A549 (cell line): ENCODE data around the gene TAF12. TPM values are rescaled to one million over a fixed set of nuclear protein-coding genes. Genes with fewer than 3 reads are reported as not detected.

Experiments
- BHLHE40 ChIP-seq: IDR thresholded peaks from 2 replicates; pipeline ENCODE4 v1.6.1; 2012; ENCODE audit warnings: low read depth, low read length, inconsistent platforms
- CEBPB ChIP-seq, 2 experiments: fragments of >200 bp in 1 of 2; sonication (Bioruptor Twin) in 1 of 2; formaldehyde crosslinking in 1 of 2; IDR thresholded peaks; 2 replicates each; pipeline ENCODE4 v1.6.1; 2012 to 2016
- CHD2 ChIP-seq: fragments of 150-350 bp; IDR thresholded peaks from 2 replicates; pipeline ENCODE4 v1.6.1; 2014; ENCODE audit warnings: low read length; ENCODE audit not compliant: partially characterized antibody
- CHD4 ChIP-seq: fragments of 200-600 bp; sonication (generic); IDR thresholded peaks from 2 replicates; pipeline ENCODE4 v1.6.1; 2016; ENCODE audit warnings: antibody characterized with exemption, mild to moderate bottlenecking, borderline replicate concordance
- EHF ChIP-seq: fragments of 250-450 bp; sonication (Bioruptor Pico); IDR thresholded peaks from 2 replicates; pipeline ENCODE4 v1.5.0; 2020; ENCODE audit warnings: mild to moderate bottlenecking
- EHMT2 ChIP-seq: fragments of 200-600 bp; sonication (generic); IDR thresholded peaks from 2 replicates; pipeline ENCODE4 v1.6.1; 2016; ENCODE audit warnings: antibody characterized with exemption, low read depth, mild to moderate bottlenecking, moderate library complexity
- ESRRA ChIP-seq: fragments of 150-350 bp; IDR thresholded peaks from 2 replicates; pipeline ENCODE4 v1.6.1; 2014; ENCODE audit warnings: mild to moderate bottlenecking, low read length, borderline replicate concordance
- FOSB ChIP-seq: fragments of 250-450 bp; sonication (Bioruptor Pico); IDR thresholded peaks from 2 replicates; pipeline ENCODE4 v1.5.0; 2020; ENCODE audit warnings: mild to moderate bottlenecking, moderate library complexity
- FOSL2 ChIP-seq, 2 experiments: fragments of 450-650 bp in 1 of 2; fragments of >200 bp in 1 of 2; sonication (Bioruptor Twin) in 1 of 2; formaldehyde crosslinking; IDR thresholded peaks; 2 replicates each; pipeline versions ENCODE4 v1.5.0 to v1.6.1; 2016 to 2020; ENCODE audit warnings: mild to moderate bottlenecking in 1 of 2, moderate library complexity in 1 of 2
- FOXS1 ChIP-seq: fragments of 250-450 bp; sonication (Bioruptor Pico); IDR thresholded peaks from 2 replicates; pipeline ENCODE4 v1.5.0; 2020; ENCODE audit warnings: mild to moderate bottlenecking, moderate library complexity
- GATA3 ChIP-seq: IDR thresholded peaks from 2 replicates; pipeline ENCODE4 v1.6.1; 2012; ENCODE audit warnings: borderline replicate concordance
- HDAC2 ChIP-seq: fragments of 200-600 bp; sonication (generic); IDR thresholded peaks from 2 replicates; pipeline ENCODE4 v1.6.1; 2016
- HEYL ChIP-seq: fragments of 250-450 bp; sonication (Bioruptor Pico); IDR thresholded peaks from 2 replicates; pipeline ENCODE4 v1.8.0; 2021; ENCODE audit warnings: mild to moderate bottlenecking, moderate library complexity
- HOXA7 ChIP-seq: fragments of 250-450 bp; sonication (Bioruptor Pico); IDR thresholded peaks from 2 replicates; pipeline ENCODE4 v1.5.0; 2020; ENCODE audit warnings: mild to moderate bottlenecking, moderate library complexity
- HOXB13 ChIP-seq: fragments of 250-450 bp; sonication (Bioruptor Pico); IDR thresholded peaks from 2 replicates; pipeline ENCODE4 v1.5.0; 2020; ENCODE audit warnings: low read depth, mild to moderate bottlenecking, moderate library complexity
- HOXB5 ChIP-seq: fragments of 250-450 bp; sonication (Bioruptor Pico); IDR thresholded peaks from 2 replicates; pipeline ENCODE4 v1.5.0; 2020; ENCODE audit warnings: mild to moderate bottlenecking, moderate library complexity
- JUN ChIP-seq, 2 experiments: fragments of >200 bp; sonication (Bioruptor Twin); formaldehyde crosslinking; IDR thresholded peaks; 2 replicates in 1 of 2; 3 replicates in 1 of 2; pipeline ENCODE4 v1.6.1; 2016 to 2017
- KDM1A ChIP-seq: fragments of 200-600 bp; sonication (generic); IDR thresholded peaks from 2 replicates; pipeline ENCODE4 v1.6.1; 2016; ENCODE audit warnings: low read depth, mild to moderate bottlenecking
- MAZ ChIP-seq: fragments of 150-350 bp; IDR thresholded peaks from 2 replicates; pipeline ENCODE4 v1.6.1; 2014; ENCODE audit warnings: antibody characterized with exemption, low read depth, low read length, borderline replicate concordance
- MYC ChIP-seq: IDR thresholded peaks from 2 replicates; pipeline ENCODE4 v1.6.1; 2012; ENCODE audit warnings: mild to moderate bottlenecking, inconsistent platforms, low read length, improper control_type of control experiment, borderline replicate concordance
- PHF8 ChIP-seq: fragments of 200-600 bp; sonication (generic); IDR thresholded peaks from 2 replicates; pipeline ENCODE4 v1.6.1; 2016; ENCODE audit warnings: low read depth, mild to moderate bottlenecking, antibody characterized with exemption, moderate library complexity, borderline replicate concordance
- POLR2A ChIP-seq: IDR thresholded peaks from 2 replicates; pipeline ENCODE4 v1.6.1; 2012; ENCODE audit warnings: mild to moderate bottlenecking, low read length
- POLR2AphosphoS2 ChIP-seq: conservative IDR thresholded peaks from 2 replicates; pipeline ENCODE4 v1.6.1; 2012; ENCODE audit warnings: low read length, improper control_type of control experiment, inconsistent platforms
- RAD21 ChIP-seq, 2 experiments: fragments of >200 bp in 1 of 2; sonication (Bioruptor Twin) in 1 of 2; formaldehyde crosslinking in 1 of 2; IDR thresholded peaks in 1 of 2; conservative IDR thresholded peaks in 1 of 2; 2 replicates in 1 of 2; 3 replicates in 1 of 2; pipeline ENCODE4 v1.6.1; 2012 to 2018; ENCODE audit warnings: inconsistent platforms in 1 of 2
- RARB ChIP-seq: fragments of 250-450 bp; sonication (Bioruptor Pico); IDR thresholded peaks from 2 replicates; pipeline ENCODE4 v1.8.0; 2021; ENCODE audit warnings: mild to moderate bottlenecking, moderate library complexity
- RCOR1 ChIP-seq: fragments of 150-350 bp; IDR thresholded peaks from 2 replicates; pipeline ENCODE4 v1.6.1; 2014; ENCODE audit warnings: antibody characterized with exemption, low read length, low read depth
- RFX5 ChIP-seq: fragments of 450-650 bp; IDR thresholded peaks from 2 replicates; pipeline ENCODE4 v1.7.1; 2014; ENCODE audit warnings: antibody characterized with exemption, mild to moderate bottlenecking, moderate library complexity
- RNF2 ChIP-seq: fragments of 200-600 bp; sonication (generic); IDR thresholded peaks from 2 replicates; pipeline ENCODE4 v1.6.1; 2016; ENCODE audit warnings: low read depth, mild to moderate bottlenecking, antibody characterized with exemption, moderate library complexity, borderline replicate concordance
- TFCP2L1 ChIP-seq: fragments of 250-450 bp; sonication (Bioruptor Pico); IDR thresholded peaks from 2 replicates; pipeline ENCODE4 v1.5.0; 2021; ENCODE audit warnings: mild to moderate bottlenecking
- TP53 ChIP-seq: fragments of 250-450 bp; sonication (Bioruptor Pico); IDR thresholded peaks from 2 replicates; pipeline ENCODE4 v1.5.0; 2021; ENCODE audit warnings: mild to moderate bottlenecking, moderate library complexity
- ZC3H11A ChIP-seq: fragments of 450-650 bp; IDR thresholded peaks from 2 replicates; pipeline ENCODE4 v1.6.1; 2014; ENCODE audit warnings: antibody characterized with exemption, mild to moderate bottlenecking
- ZSCAN20 ChIP-seq: fragments of 250-450 bp; sonication (Bioruptor Pico); IDR thresholded peaks from 2 replicates; pipeline ENCODE4 v1.8.0; 2022; ENCODE audit warnings: mild to moderate bottlenecking, moderate library complexity
- polyA plus RNA-seq, 4 experiments: library from polyadenylated mRNA; depleted of rRNA in 3 of 4; stranded (reverse); fragments of >200 nt; fragmentation: RNase III in 1 of 4; extraction: RNeasy Plus Mini Kit Qiagen cat#74134 plus additional on column Dnase treatment in 1 of 4; gene quantifications; 2 replicates in 3 of 4; 3 replicates in 1 of 4; pipeline ENCODE4 v1.2.3, GENCODE V29; 2011 to 2017
- TF ChIP-seq, protein P1 (sequence below): IDR thresholded peaks from 2 replicates; pipeline ENCODE4 v1.6.1; 2012
- TF ChIP-seq, protein P2 (sequence below): fragments of >200 bp; sonication (Bioruptor Twin); formaldehyde crosslinking; IDR thresholded peaks from 3 replicates; pipeline ENCODE4 v1.6.1; 2016
- TF ChIP-seq, protein P3 (sequence below): fragments of 250-450 bp; sonication (Bioruptor Pico); IDR thresholded peaks from 2 replicates; pipeline ENCODE4 v1.5.0; 2020; ENCODE audit warnings: low read depth, mild to moderate bottlenecking, moderate library complexity
- TF ChIP-seq, protein P4 (sequence below): IDR thresholded peaks from 2 replicates; pipeline ENCODE4 v1.6.1; 2012; ENCODE audit warnings: low read depth, borderline replicate concordance

The TAF12 gene
- polyA plus RNA-seq, 2 of the 4 experiments (the other 2 are of a cell fraction) = 15.8 to 38.3 TPM

DNA sequence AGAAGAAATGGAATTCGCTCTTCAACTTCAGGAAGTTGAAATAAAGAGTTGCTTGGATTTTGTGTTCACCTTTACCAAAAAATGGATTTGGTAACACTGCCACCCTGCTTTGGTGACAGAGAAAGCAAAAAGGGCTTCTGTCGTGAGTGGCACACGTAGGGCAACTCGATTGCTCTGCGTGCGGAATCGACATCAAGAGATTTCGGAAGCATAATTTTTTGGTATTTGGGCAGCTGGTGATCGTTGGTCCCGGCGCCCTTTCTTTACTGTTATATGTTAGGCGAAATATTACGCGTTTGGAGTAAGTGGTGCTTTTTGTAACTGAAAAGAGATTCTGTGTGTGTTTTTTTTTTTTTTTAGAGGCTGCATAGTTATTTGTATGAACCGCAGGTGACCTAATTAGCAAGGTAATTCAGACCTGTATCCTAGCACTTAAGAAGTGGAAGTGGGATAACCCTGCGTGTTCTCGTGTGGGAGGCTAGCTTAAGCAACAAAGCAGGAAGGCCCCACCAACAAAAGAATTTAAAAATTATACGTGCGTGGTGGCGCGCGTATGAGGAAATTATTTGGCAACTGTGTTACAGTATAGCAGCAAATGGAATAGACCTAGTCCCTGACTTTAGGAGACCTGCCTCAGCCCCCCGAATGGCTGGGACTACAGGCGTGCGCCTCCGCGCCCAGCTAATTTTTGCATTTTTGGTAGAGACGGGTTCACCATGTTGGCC, 5.8 kb upstream of the TAF12 start, which contains the start of gene RNU11 (continued):
- TF ChIP-seq RCOR1 = no peak
- TF ChIP-seq TP53 (CRISPR knock-in tag) = peak; percentile 99
- no peak; the same call in 1 of the 2 replicates for TF ChIP-seq MYC
- TF ChIP-seq CHD4 = no peak
- TF ChIP-seq PHF8 = peak; percentile 60; the same call in 1 of the 2 replicates
- TF ChIP-seq HEYL = peak; percentile 13; the same call in 1 of the 2 replicates
- TF ChIP-seq FOSL2 (IDR thresholded peaks at IDR 0.05) = no peak
- TF ChIP-seq FOSL2 (CRISPR knock-in tag; IDR thresholded peaks at IDR 0.05) = peak; percentile 69
- peak; percentile 72; the same call in 1 of the 2 replicates for TF ChIP-seq POLR2AphosphoS2
- TF ChIP-seq, protein P1, sequence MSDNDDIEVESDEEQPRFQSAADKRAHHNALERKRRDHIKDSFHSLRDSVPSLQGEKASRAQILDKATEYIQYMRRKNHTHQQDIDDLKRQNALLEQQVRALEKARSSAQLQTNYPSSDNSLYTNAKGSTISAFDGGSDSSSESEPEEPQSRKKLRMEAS = peak; percentile 78
- 0 out of 2 replicates have a peak, but pooled peaks have one; percentile 62 for TF ChIP-seq ZSCAN20 (CRISPR knock-in tag)
- no peak for TF ChIP-seq HDAC2
- no peak for TF ChIP-seq EHMT2
- peak; percentile 62; the same call in 1 of the 2 replicates for TF ChIP-seq FOXS1 (CRISPR knock-in tag)
- peak; percentile 60 for TF ChIP-seq CHD2
- TF ChIP-seq FOSB = peak; percentile 99
- TF ChIP-seq TFCP2L1 (CRISPR knock-in tag) = peak; percentile 99
- TF ChIP-seq JUN (IDR thresholded peaks at IDR 0.05) = peak; percentile 100
- TF ChIP-seq KDM1A = no peak
- no peak for TF ChIP-seq RNF2
- TF ChIP-seq ESRRA = no peak
- no peak; the same call in 1 of the 2 replicates for TF ChIP-seq RFX5
- TF ChIP-seq BHLHE40 = no peak; the same call in 1 of the 2 replicates
- TF ChIP-seq, protein P2, sequence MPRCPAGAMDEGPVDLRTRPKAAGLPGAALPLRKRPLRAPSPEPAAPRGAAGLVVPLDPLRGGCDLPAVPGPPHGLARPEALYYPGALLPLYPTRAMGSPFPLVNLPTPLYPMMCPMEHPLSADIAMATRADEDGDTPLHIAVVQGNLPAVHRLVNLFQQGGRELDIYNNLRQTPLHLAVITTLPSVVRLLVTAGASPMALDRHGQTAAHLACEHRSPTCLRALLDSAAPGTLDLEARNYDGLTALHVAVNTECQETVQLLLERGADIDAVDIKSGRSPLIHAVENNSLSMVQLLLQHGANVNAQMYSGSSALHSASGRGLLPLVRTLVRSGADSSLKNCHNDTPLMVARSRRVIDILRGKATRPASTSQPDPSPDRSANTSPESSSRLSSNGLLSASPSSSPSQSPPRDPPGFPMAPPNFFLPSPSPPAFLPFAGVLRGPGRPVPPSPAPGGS = peak; percentile 100
- TF ChIP-seq GATA3 = peak; percentile 77; the same call in 1 of the 2 replicates
- TF ChIP-seq HOXA7 (CRISPR knock-in tag) = peak; percentile 99
- peak; percentile 92; the same call in 1 of the 2 replicates for TF ChIP-seq MAZ
- TF ChIP-seq HOXB5 (CRISPR knock-in tag) = peak; percentile 89; the same call in 1 of the 2 replicates
- TF ChIP-seq, protein P3, sequence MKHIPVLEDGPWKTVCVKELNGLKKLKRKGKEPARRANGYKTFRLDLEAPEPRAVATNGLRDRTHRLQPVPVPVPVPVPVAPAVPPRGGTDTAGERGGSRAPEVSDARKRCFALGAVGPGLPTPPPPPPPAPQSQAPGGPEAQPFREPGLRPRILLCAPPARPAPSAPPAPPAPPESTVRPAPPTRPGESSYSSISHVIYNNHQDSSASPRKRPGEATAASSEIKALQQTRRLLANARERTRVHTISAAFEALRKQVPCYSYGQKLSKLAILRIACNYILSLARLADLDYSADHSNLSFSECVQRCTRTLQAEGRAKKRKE (CRISPR knock-in tag) = peak; percentile 88
- TF ChIP-seq HOXB13 = 0 out of 2 replicates have a peak, but pooled peaks have one; percentile 29
- TF ChIP-seq, protein P4, sequence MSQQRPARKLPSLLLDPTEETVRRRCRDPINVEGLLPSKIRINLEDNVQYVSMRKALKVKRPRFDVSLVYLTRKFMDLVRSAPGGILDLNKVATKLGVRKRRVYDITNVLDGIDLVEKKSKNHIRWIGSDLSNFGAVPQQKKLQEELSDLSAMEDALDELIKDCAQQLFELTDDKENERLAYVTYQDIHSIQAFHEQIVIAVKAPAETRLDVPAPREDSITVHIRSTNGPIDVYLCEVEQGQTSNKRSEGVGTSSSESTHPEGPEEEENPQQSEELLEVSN = peak; percentile 9; the same call in 1 of the 2 replicates
- no peak for TF ChIP-seq ZC3H11A
- peak; percentile 90 for TF ChIP-seq EHF (CRISPR knock-in tag)
- peak in 1 of 2 experiments; percentile 80; a peak in 2 of 4 replicates for TF ChIP-seq CEBPB (IDR thresholded peaks at IDR 0.05)
- peak; percentile 99 for TF ChIP-seq RARB (CRISPR knock-in tag)
- peak; percentile 99 for TF ChIP-seq POLR2A
- TF ChIP-seq RAD21 (conservative IDR thresholded peaks at IDR 0.05 in 1 of 2, IDR thresholded peaks at IDR 0.05 in 1 of 2) = no peak
